ENCODE measurements around the gene CAB39L. TPM values are rescaled to one million over a fixed set of nuclear protein-coding genes. Genes with fewer than 3 reads are reported as not detected.

Gene CAB39L
- total RNA-seq, 1 donor from 2014 or later: 11.4 TPM

- Mint-ChIP-seq H3K27me3 (no peaks in the 10 kb centered on the region), H3K27ac (no peak overlapping the region), H3K4me3 (no peak overlapping the region), H3K9me3 (no peaks in the 10 kb centered on the region), H3K36me3 (peaks cover 2% of the 10 kb centered on the region), H3K4me1 (ENCODE audit: unreplicated experiment) (no peaks in the 10 kb centered on the region)
- TF ChIP-seq CTCF (conservative IDR thresholded peaks at IDR 0.05): no peak
- DNase-seq (ENCODE audit: extremely low spot score, unreplicated experiment): no peak
Observed at GRCh38 chr13:49429121-49429520, 14.7 kb downstream of the CAB39L start.

DNA sequence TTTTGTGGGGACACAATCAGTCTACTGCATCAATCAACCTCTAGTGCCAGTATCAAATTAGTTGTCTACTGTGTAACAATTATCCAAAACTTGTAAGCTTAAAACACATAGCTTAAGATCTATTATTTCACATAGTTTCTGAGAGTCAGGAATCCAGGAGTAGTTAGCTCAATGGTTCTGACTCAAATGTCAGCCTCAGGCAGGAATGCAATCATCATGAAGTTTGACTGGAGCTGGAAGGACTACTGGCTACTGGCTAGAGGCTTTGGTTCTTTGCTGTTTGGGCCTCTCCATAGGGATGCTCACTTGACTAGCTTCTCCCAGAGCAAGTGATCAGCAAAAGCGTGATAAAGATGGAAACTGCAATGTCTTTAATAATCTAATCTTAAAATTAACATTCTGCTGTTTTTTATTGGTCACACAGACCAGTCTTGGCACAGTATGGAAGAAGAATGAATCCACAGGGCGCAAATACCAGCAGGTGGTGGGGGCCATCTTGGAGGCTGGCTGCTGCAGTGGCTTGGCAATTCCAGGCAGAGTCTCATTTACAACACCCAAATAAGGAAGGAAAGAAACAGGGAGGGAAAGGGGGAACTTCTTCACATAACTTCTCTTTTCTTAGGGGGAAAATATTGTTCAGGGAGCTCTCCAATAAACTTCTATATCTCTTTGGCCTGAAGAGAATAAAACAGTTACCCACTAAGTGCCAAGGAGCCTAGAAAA is 15.7 kb downstream of the CAB39L start:
- H3K4me3 Mint-ChIP-seq: no peak overlapping the region
- TF ChIP-seq CTCF (conservative IDR thresholded peaks at IDR 0.05): no peak
- no peaks in the 10 kb centered on the region for H3K27me3 Mint-ChIP-seq
- H3K27ac Mint-ChIP-seq: no peak overlapping the region
- no peaks in the 10 kb centered on the region for H3K9me3 Mint-ChIP-seq
- DNase-seq (ENCODE audit: extremely low spot score, unreplicated experiment): no peak
- peaks cover 4% of the 10 kb centered on the region for H3K36me3 Mint-ChIP-seq
- H3K4me1 Mint-ChIP-seq (ENCODE audit: unreplicated experiment): no peaks in the 10 kb centered on the region

DNA sequence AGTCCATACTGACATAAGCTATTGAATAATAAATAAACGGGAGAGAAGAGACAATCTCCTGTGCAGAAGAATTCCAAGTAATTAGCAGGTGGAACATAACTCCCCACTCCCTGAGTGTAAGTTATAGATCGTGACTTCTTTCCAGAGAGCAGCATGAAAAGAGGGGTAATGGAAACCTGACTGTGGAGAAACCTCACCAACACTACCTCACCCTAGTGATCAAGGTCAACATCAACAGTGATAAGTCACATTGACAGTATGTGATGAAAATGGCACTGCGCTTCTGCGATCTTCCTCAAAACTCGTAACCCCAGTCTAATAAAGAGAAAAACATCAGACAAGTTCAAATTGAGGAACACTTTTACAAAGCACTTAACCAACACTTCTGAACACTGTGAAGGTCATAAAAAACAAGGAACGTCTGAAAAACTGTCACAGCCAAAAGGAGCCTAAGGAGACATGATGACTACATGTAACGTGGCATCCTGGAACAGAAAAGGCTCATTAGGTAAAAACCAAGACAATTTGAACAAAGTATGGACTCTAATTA is 19.8 kb downstream of the CAB39L start:
- Mint-ChIP-seq H3K36me3 (peaks cover 4% of the 10 kb centered on the region), H3K27me3 (no peaks in the 10 kb centered on the region), H3K4me1 (ENCODE audit: unreplicated experiment) (peaks cover 7% of the 10 kb centered on the region), H3K9me3 (no peaks in the 10 kb centered on the region), H3K4me3 (no peak overlapping the region), H3K27ac (no peak overlapping the region)
- DNase-seq (ENCODE audit: extremely low spot score, unreplicated experiment): no peak
- TF ChIP-seq CTCF (conservative IDR thresholded peaks at IDR 0.05): no peak

GRCh38 chr13:49421391-49421790 is 22.5 kb downstream of the CAB39L start:
- no peaks in the 10 kb centered on the region for H3K9me3 Mint-ChIP-seq
- no peak for TF ChIP-seq CTCF (conservative IDR thresholded peaks at IDR 0.05)
- DNase-seq (ENCODE audit: extremely low spot score, unreplicated experiment): no peak
- no peak overlapping the region for H3K4me3 Mint-ChIP-seq
- peaks cover 4% of the 10 kb centered on the region for H3K36me3 Mint-ChIP-seq
- no peak overlapping the region for H3K27ac Mint-ChIP-seq
- no peaks in the 10 kb centered on the region for H3K27me3 Mint-ChIP-seq
- H3K4me1 Mint-ChIP-seq (ENCODE audit: unreplicated experiment): peaks cover 7% of the 10 kb centered on the region

DNA sequence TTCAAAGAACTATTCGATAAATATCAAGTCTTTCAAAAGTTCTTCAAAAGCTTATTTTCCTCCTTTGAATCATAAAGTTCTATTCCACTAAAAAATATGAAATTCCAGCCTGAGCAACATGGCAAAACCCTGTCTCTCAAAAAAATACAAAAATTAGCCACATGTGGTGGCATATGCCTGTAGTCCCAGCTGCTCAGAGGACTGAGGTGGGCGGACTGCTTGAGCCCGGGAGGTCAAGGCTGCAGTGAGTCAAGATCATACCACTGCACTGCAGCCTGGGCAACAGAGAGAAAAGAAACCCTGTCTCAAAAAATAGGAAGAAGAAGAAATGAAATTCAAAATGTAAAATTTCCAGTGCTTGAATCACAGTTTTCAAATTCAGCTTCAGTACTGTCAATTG is 24.6 kb downstream of the CAB39L start:
- Mint-ChIP-seq H3K9me3 (no peaks in the 10 kb centered on the region), H3K4me3 (no peak overlapping the region), H3K36me3 (peaks cover 3% of the 10 kb centered on the region), H3K27me3 (no peaks in the 10 kb centered on the region), H3K27ac (no peak overlapping the region), H3K4me1 (ENCODE audit: unreplicated experiment) (peaks cover 7% of the 10 kb centered on the region)
- DNase-seq (ENCODE audit: extremely low spot score, unreplicated experiment): no peak
- TF ChIP-seq CTCF (conservative IDR thresholded peaks at IDR 0.05): no peak
